ENCODE results near the gene GCK.

DNA sequence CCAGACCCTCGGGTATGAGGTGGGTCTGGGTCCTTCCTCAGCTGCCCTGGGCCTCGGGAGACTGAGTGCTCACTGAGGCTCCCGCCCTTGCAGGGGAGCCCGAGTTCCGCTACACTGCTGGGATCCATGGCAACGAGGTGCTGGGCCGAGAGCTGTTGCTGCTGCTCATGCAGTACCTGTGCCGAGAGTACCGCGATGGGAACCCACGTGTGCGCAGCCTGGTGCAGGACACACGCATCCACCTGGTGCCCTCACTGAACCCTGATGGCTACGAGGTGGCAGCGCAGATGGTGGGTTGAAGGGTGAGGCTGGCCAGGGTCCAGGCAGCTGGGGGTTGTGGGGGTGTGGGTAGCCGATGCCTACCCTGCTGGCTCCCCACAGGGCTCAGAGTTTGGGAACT, 77.5 kb downstream of the GCK start:
- TF ChIP-seq, protein P1, sequence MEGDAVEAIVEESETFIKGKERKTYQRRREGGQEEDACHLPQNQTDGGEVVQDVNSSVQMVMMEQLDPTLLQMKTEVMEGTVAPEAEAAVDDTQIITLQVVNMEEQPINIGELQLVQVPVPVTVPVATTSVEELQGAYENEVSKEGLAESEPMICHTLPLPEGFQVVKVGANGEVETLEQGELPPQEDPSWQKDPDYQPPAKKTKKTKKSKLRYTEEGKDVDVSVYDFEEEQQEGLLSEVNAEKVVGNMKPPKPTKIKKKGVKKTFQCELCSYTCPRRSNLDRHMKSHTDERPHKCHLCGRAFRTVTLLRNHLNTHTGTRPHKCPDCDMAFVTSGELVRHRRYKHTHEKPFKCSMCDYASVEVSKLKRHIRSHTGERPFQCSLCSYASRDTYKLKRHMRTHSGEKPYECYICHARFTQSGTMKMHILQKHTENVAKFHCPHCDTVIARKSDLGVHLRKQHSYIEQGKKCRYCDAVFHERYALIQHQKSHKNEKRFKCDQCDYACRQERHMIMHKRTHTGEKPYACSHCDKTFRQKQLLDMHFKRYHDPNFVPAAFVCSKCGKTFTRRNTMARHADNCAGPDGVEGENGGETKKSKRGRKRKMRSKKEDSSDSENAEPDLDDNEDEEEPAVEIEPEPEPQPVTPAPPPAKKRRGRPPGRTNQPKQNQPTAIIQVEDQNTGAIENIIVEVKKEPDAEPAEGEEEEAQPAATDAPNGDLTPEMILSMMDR (IDR thresholded peaks at IDR 0.05; ENCODE audit: poor library complexity) = no peak
- TF ChIP-seq EZH2 (IDR thresholded peaks at IDR 0.05; ENCODE audit: borderline replicate concordance) = no peak
